GM12872 (cell line): Measurements from ENCODE around the gene LPIN2.

Experiments
- TF ChIP-seq, protein P1 (sequence below): IDR thresholded peaks from 3 replicates; pipeline ENCODE4 v1.5.1; 2011; ENCODE audit warnings: low read depth, mild to moderate bottlenecking, low read length, moderate library complexity; ENCODE audit not compliant: insufficient read depth

LPIN2 gene

DNA sequence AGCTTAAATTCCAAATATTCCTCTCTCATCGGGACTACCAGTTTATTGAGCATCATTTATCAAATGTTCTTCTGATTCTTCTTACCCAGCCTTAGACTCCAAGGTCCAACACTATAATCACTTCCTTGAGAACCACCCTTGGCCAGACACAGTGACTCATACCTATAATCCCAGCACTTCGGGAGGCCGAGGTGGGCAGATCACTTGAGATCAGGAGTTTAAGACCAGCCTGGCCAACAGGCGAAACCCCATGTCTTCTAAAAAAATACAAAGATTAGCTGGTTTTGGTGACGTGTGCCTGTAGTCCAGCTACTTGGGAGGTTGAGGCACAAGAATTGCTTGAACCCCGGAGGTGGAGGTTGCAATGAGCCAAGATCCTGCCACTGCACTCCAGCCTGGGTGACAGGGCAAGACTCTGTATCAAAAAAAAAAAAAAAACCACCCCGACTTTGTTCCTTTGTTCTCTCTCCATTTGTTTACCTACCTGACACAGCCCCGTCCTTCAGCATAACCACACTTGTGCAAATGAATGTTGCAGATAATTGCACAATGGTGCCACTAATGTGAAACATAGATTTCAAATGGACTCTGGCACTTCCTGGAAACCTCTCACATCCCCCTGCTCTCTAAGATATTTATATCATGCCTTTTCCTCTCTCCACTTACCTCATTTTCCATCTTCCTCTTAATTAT is 38.9 kb upstream of the LPIN2 start:
- TF ChIP-seq, protein P1, sequence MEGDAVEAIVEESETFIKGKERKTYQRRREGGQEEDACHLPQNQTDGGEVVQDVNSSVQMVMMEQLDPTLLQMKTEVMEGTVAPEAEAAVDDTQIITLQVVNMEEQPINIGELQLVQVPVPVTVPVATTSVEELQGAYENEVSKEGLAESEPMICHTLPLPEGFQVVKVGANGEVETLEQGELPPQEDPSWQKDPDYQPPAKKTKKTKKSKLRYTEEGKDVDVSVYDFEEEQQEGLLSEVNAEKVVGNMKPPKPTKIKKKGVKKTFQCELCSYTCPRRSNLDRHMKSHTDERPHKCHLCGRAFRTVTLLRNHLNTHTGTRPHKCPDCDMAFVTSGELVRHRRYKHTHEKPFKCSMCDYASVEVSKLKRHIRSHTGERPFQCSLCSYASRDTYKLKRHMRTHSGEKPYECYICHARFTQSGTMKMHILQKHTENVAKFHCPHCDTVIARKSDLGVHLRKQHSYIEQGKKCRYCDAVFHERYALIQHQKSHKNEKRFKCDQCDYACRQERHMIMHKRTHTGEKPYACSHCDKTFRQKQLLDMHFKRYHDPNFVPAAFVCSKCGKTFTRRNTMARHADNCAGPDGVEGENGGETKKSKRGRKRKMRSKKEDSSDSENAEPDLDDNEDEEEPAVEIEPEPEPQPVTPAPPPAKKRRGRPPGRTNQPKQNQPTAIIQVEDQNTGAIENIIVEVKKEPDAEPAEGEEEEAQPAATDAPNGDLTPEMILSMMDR = no peak

DNA sequence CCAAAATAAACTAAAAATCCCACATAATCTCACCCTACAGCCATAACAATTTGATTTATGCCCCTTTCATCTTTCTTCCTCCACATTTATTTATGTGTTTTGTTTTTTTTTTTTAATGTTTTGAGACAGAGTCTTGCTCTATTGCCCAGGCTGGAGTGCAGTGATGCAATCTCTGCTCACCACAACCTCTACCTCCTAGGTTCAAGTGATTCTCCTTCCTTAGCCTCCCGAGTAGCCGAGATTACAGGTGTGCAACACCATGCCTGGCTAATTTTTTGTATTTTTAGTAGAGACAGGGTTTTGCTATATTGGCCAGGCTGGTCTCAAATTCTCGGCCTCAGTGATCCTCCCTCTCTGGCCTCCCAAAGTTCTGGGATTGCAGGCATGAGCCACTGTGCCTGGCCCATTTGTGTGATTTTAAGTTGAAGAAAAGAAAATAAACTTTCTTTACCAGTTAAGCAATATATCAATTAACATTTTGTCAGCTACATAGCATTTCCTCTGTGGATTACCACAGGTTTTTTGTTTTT is 35.9 kb upstream of the LPIN2 start:
- TF ChIP-seq, protein P1 = no peak

DNA sequence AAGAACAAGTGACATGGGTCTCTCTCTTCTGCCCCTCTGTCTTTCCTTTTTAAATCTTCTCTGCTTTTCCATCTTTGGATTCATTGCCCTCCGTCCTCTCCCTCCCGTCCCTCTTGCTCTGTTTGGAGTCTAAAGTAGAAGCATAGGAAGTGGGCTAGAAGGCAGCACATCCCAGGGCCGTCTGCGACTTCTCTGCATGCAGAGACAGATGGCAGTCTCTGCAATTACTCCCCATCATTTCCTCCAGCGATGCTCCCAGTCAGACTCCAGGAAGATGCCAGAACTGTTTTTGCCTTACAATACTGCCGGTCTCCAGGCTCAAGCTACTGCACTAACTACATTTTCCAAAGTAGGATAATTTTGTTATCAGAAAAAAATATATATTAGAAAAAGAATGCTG is 35.2 kb upstream of the LPIN2 start:
- TF ChIP-seq, protein P1 = no peak

DNA sequence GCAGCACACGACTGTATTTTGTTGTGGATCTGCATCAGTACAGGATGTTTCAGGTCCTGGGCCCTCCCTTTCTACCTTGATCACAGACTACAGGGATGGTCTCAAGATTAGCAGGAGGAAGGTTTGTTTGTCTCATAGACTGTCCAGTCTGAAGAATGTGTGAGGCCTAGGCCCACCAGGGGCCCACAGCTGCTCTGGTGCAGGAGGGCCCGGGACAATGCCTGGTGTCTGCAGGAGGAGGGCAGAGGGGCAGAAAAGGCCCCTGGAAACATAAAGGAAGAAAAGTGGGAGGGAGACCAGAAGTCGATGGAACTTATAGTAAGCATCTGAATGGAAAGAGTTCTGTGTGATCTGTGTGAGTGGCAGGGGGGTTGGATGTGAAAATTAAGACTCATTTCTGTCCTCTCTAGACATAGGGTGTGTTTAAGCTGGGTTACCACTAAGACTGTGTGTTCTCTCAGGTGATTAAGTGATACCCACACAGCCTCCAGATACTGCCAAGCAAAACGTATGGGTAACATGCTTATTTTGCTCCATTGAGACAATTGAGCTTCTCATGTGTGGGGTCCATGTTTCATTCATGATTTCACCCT is 33.4 kb upstream of the LPIN2 start:
- TF ChIP-seq, protein P1 = no peak

DNA sequence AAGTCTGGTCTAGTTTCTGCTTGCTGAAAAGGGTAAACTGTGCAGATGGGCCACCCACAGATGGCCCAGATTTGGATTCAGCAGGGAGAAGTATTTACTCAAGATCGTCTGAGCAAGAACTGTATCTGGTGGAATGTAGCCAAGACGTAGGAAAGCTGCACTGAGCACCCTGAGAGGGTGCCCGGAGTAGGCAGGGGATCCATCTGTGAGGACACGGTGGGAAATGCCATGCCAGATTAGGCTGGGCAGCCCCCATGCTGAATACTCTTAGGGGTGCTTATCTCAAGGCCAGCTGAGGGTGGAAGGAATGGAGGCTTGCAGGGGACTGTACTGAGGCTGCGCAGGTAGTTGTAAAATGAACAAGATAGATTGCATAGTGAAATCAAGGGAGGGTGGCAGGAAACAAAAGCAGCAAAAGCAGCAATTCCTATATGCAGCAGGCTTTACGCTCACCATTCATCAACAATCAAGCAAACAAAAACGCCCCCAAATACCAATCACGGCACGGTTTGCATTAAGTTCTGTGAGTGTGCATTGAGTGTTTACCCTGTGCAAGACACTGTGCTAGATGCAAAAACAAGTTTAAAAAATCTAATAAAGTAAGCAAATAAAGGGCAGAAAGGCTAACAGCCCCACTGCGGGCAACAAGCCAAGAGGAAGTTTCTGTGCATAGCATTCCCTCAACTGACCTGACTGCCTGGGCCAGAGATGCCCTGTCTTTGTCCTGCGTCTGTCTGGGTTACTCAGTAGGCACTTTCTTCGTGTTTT is 32.2 kb upstream of the LPIN2 start:
- TF ChIP-seq, protein P1 = no peak

DNA sequence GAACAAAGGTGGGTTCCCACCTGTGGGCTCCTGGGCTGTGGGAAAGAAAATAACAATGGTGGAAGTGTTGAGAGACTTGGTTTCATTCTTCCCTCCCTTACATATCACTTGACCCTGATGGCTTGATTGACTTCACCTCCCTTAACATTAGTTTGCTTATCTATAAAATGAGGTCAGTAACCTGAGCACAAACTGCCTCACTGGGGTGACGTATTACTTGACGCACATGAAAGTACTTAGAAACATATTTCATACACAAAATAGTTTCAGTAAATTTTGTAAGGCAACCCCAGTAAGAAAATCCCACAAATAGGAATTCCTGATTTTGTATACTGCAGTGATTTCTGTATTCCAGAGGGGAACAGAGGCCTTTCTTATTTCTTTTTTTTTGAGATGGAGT is 29.4 kb upstream of the LPIN2 start:
- TF ChIP-seq, protein P1 = no peak

DNA sequence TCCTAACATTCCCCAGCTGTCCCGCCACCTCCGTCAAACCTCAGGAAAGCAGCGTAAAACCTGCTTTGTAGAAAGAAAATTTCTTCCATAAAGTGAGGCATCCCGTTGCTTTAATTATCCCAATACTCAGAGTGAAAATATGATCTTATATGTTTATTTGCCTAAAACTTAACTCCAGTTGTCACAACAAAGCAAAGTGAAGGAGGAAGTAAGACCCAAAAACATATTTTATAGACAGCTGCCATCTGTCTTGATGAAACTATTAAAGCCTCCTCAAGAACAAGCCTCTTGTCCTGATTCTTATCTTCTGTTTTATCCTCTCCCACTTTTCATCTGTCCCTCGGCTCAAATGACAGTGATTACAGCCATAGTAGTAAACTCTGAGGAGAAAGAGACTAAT is 28.9 kb upstream of the LPIN2 start:
- TF ChIP-seq, protein P1 = no peak
